Activated T-cell treated with anti-CD3 and anti-CD28 coated beads for 4 hours (primary cell): ENCODE measurements around the gene MAN2A2.
"Not testable (repeated sequence)": the region's sequence is repeated elsewhere in the genome, so short reads cannot be mapped to it uniquely, and the experiment has no call there.

ENCODE experiments used
- DNase-seq: peaks from one replicate; pipeline ENCODE4 v3.0.0-alpha.2; 2020

Gene MAN2A2

GRCh38 chr15:90884719-90885431 is 18.2 kb upstream of the MAN2A2 start:
- DNase-seq: no peak

GRCh38 chr15:90885432-90886290 is 17.4 kb upstream of the MAN2A2 start:
- DNase-seq: peak; percentile 77

GRCh38 chr15:90886291-90886614 is 16.8 kb upstream of the MAN2A2 start:
- DNase-seq: no peak

- DNase-seq: no peak
Observed at GRCh38 chr15:90887037-90887481, 16.0 kb upstream of the MAN2A2 start.

GRCh38 chr15:90889313-90889730 is 13.8 kb upstream of the MAN2A2 start:
- DNase-seq: no peak

- DNase-seq: no peak
Observed at GRCh38 chr15:90889736-90890456, 13.2 kb upstream of the MAN2A2 start.

- DNase-seq: no peak
Observed at GRCh38 chr15:90890839-90891238, 12.3 kb upstream of the MAN2A2 start.

- DNase-seq: no peak
Observed at GRCh38 chr15:90891346-90891949, 11.7 kb upstream of the MAN2A2 start.

GRCh38 chr15:90892023-90892422 is 11.1 kb upstream of the MAN2A2 start:
- no peak for DNase-seq

- DNase-seq: no peak
Observed at GRCh38 chr15:90892498-90893174, 10.5 kb upstream of the MAN2A2 start.

GRCh38 chr15:90893175-90894090 is 9.7 kb upstream of the MAN2A2 start:
- no peak for DNase-seq

GRCh38 chr15:90895571-90896117 is 7.5 kb upstream of the MAN2A2 start:
- DNase-seq: no peak

- DNase-seq: not testable (repeated sequence)
Observed at GRCh38 chr15:90897131-90897655, 5.9 kb upstream of the MAN2A2 start.

GRCh38 chr15:90901175-90902039 is 1.7 kb upstream of the MAN2A2 start:
- DNase-seq: no peak

- DNase-seq: peak; percentile 45
Observed at GRCh38 chr15:90902040-90902839, 862 bp upstream of the MAN2A2 start.

- no peak for DNase-seq
Observed at GRCh38 chr15:90903733-90904536, 833 bp downstream of the MAN2A2 start.

- no peak for DNase-seq
Observed at GRCh38 chr15:90904746-90905145, 1.6 kb downstream of the MAN2A2 start.
